ENCODE data around the gene CSDE1.

Gene CSDE1

GRCh38 chr1:114668373-114668772 lies 89.4 kb downstream of the CSDE1 start:
- DNase-seq (ENCODE audit: low read depth in 2 of 2, low spot score in 1 of 2) = no peak

GRCh38 chr1:114666954-114667353 lies 90.8 kb downstream of the CSDE1 start:
- no peak for DNase-seq (ENCODE audit: low read depth in 2 of 2, low spot score in 1 of 2)

Data from stimulated activated CD8-positive, alpha-beta memory T cell treated with anti-CD3 and anti-CD28 coated beads, Interleukin-4, amount 100 ng/mL, for 4 hours (primary cell).